IMR-90 (cell line): ENCODE measurements around the gene MPC2.

ENCODE experiments used
- CHD1 ChIP-seq: IDR thresholded peaks from 2 replicates; pipeline ENCODE4 v1.6.1; 2012; ENCODE audit warnings: low read depth, low read length, improper control_type of control experiment
- FOS ChIP-seq: fragments of 150-350 bp; IDR thresholded peaks from 2 replicates; pipeline ENCODE4 v1.6.1; 2016; ENCODE audit warnings: low read depth, low read length
- MAFK ChIP-seq: IDR thresholded peaks from 2 replicates; pipeline ENCODE4 v1.6.1; 2012; ENCODE audit warnings: low read depth, low read length, improper control_type of control experiment
- MAZ ChIP-seq: IDR thresholded peaks from 2 replicates; pipeline ENCODE4 v1.6.1; 2012; ENCODE audit warnings: low read depth, mild to moderate bottlenecking, low read length, improper control_type of control experiment, moderate library complexity, borderline replicate concordance
- MXI1 ChIP-seq: IDR thresholded peaks from 2 replicates; pipeline ENCODE4 v1.6.1; 2012; ENCODE audit warnings: low read depth, mild to moderate bottlenecking, low read length, moderate library complexity, borderline replicate concordance
- POLR2A ChIP-seq: IDR thresholded peaks from 2 replicates; pipeline ENCODE4 v1.6.1; 2012; ENCODE audit warnings: mild to moderate bottlenecking, low read depth, low read length
- RAD21 ChIP-seq: IDR thresholded peaks from 2 replicates; pipeline ENCODE4 v1.6.1; 2012; ENCODE audit warnings: low read length, improper control_type of control experiment
- RCOR1 ChIP-seq: IDR thresholded peaks from 2 replicates; pipeline ENCODE4 v1.6.1; 2012; ENCODE audit warnings: mild to moderate bottlenecking, low read length, improper control_type of control experiment; ENCODE audit not compliant: insufficient replicate concordance
- TF ChIP-seq, protein P1 (sequence below): conservative IDR thresholded peaks from 2 replicates; pipeline ENCODE4 v1.5.1; 2012; ENCODE audit warnings: mild to moderate bottlenecking, low read depth, low read length, improper control_type of control experiment

DNA sequence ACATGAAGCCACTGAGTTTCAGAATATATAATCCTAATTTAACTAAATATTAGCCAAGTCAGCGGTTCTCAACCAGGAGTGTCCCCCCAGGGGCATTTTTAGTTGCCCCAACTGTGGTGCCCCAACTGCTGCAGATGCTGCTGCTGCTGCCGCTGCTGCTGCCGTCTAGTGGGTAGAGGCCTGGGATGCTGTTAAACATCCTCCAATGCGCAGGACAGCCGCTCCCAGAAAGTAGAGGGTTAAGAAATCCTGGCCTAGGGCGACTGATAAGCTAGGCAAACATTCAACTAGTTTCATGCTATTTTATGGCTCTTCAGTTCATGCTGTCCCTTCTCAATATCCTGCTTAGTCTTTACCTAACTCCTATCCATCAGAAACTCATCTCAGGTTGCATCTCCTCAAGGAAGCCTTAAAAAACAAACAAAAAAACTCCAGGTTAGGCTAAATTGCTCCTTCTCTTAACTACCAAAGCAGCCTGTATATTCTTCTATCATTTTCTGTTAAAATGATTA lies 10.3 kb downstream of the MPC2 start:
- TF ChIP-seq POLR2A (no peak), FOS (no peak), RAD21 (no peak), CHD1 (no peak), RCOR1 (no peak), MAZ (no peak), MXI1 (no peak), MAFK (peak; percentile 84)
- TF ChIP-seq, protein P1, sequence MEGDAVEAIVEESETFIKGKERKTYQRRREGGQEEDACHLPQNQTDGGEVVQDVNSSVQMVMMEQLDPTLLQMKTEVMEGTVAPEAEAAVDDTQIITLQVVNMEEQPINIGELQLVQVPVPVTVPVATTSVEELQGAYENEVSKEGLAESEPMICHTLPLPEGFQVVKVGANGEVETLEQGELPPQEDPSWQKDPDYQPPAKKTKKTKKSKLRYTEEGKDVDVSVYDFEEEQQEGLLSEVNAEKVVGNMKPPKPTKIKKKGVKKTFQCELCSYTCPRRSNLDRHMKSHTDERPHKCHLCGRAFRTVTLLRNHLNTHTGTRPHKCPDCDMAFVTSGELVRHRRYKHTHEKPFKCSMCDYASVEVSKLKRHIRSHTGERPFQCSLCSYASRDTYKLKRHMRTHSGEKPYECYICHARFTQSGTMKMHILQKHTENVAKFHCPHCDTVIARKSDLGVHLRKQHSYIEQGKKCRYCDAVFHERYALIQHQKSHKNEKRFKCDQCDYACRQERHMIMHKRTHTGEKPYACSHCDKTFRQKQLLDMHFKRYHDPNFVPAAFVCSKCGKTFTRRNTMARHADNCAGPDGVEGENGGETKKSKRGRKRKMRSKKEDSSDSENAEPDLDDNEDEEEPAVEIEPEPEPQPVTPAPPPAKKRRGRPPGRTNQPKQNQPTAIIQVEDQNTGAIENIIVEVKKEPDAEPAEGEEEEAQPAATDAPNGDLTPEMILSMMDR: no peak
